Testis (tissue), 3 donors: ENCODE data around the gene FRAS1. TPM values are rescaled to one million over a fixed set of nuclear protein-coding genes. Genes with fewer than 3 reads are reported as not detected.

ENCODE experiments used
- DNase-seq: peaks from one replicate; pipeline ENCODE4 v3.0.0-alpha.2; 2019
- H3K27ac ChIP-seq, 2 donors: fragments of 200-600 bp; sonication (generic); one replicate each; pipeline ENCODE4 v1.5.1; 2019
- H3K27me3 ChIP-seq: fragments of 200-600 bp; sonication (generic); one replicate; pipeline ENCODE4 v1.5.1; 2019
- H3K36me3 ChIP-seq: fragments of 200-600 bp; sonication (generic); one replicate; pipeline ENCODE4 v1.5.1; 2017; ENCODE audit warnings: low read depth; ENCODE audit errors: missing control alignments
- H3K4me1 ChIP-seq: fragments of 200-600 bp; sonication (generic); one replicate; pipeline ENCODE4 v1.5.1; 2019
- H3K4me3 ChIP-seq, 2 donors: fragments of 200-600 bp; sonication (generic); one replicate each; pipeline ENCODE4 v1.5.1; 2017 to 2019
- H3K9me3 ChIP-seq: fragments of 200-600 bp; sonication (generic); one replicate; pipeline ENCODE4 v1.5.1; 2017
- POLR2A ChIP-seq: fragments of 450-650 bp; IDR thresholded peaks from one replicate; pipeline ENCODE4 v1.6.1; 2017; ENCODE audit warnings: antibody characterized with exemption, mild to moderate bottlenecking, moderate library complexity
- WGBS, 2 donors: methylation state at CpG; one replicate each; pipeline ENCODE4 v1.1.5; 2018; 5-methylcytosine and 5-hydroxymethylcytosine counted together
- intact Hi-C: fragments of 100-400 bp; cut with DNase I; formaldehyde crosslinking; loops from one replicate; pipeline ENCODE4 v1.15.1; 2023; ENCODE audit warnings: low total_unique reads
- polyA plus RNA-seq: library from polyadenylated mRNA; stranded (reverse); fragments of 350-450 nt; fragmentation: Illumina TruSeq; extraction: RNeasy Lipid Tissue Mini Kit (QIAGEN cat#74804); gene quantifications from one replicate; pipeline ENCODE4 v1.2.3, GENCODE V29; 2014; ENCODE audit warnings: low read depth, low replicate concordance; ENCODE audit not compliant: insufficient read depth
- total RNA-seq, 2 donors: library from RNA; depleted of rRNA; stranded (reverse); fragments of >200 nt; gene quantifications; one replicate each; pipeline ENCODE4 v1.2.3, GENCODE V29; 2016
- TF ChIP-seq, protein P1 (sequence below), 3 experiments: fragments of 450-650 bp in 2 of 3; fragments of 200-600 bp in 1 of 3; sonication (generic) in 1 of 3; IDR thresholded peaks; one replicate each; pipeline ENCODE4 v1.5.1; 2016 to 2019; ENCODE audit warnings: antibody characterized with exemption in 3 of 3, mild to moderate bottlenecking in 2 of 3, moderate library complexity in 1 of 3

The FRAS1 gene
- total and polyA plus RNA-seq, 3 donors from 2014 or later, result 2.2 to 3.7 (median 3.5) TPM

DNA sequence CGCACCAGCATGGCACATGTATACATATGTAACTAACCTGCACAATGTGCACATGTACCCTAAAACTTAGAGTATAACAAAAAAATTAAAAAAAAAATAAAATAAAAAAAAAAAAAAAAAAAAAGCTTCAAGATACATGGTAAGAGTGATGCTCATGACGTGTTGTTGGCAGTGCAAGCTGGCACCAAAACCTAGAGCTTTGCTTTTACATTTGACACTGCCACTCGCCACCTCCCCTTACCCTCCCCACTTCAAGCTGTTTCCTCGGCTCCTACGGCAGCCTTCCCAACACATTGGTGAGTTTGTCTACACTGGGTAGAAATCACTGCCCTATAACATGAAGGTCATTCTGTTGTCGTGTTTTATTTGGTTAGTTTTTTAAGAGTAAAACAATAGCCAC, 296.8 kb downstream of the FRAS1 start:
- Histone ChIP-seq H3K27me3 (no peaks in the 10 kb centered on the region), H3K4me3 (no peak overlapping the region), H3K36me3 (no peaks in the 10 kb centered on the region), H3K4me1 (no peaks in the 10 kb centered on the region), H3K27ac (no peak overlapping the region), H3K9me3 (no peaks in the 10 kb centered on the region)
- DNase-seq, result no peak
- TF ChIP-seq, protein P1, sequence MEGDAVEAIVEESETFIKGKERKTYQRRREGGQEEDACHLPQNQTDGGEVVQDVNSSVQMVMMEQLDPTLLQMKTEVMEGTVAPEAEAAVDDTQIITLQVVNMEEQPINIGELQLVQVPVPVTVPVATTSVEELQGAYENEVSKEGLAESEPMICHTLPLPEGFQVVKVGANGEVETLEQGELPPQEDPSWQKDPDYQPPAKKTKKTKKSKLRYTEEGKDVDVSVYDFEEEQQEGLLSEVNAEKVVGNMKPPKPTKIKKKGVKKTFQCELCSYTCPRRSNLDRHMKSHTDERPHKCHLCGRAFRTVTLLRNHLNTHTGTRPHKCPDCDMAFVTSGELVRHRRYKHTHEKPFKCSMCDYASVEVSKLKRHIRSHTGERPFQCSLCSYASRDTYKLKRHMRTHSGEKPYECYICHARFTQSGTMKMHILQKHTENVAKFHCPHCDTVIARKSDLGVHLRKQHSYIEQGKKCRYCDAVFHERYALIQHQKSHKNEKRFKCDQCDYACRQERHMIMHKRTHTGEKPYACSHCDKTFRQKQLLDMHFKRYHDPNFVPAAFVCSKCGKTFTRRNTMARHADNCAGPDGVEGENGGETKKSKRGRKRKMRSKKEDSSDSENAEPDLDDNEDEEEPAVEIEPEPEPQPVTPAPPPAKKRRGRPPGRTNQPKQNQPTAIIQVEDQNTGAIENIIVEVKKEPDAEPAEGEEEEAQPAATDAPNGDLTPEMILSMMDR (IDR thresholded peaks at IDR 0.05), result no peak
- TF ChIP-seq POLR2A, result no peak
- WGBS, 2 donors, result 81% methylated on average over 5 to 6 of the region's 6 CpGs
- intact Hi-C loops, result no loop called here

DNA sequence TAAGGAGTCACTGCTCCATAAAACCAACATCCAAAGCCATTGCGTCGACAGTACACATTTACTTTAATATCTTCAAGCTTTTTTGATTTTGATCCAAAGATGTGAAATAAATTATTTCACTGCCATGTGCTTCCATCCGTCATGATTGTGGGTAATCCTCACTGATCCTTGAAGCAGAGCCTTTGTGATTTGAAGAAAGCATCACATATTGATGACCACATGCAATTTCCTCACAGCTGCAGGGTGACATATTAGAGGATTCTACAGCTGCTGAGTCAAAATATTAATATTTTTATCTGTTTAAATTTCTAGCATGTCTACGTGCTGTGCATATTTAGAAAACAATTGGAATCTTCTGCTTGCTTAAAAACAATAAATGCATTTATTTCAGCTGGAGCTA, 297.7 kb downstream of the FRAS1 start:
- Histone ChIP-seq H3K4me1 (no peaks in the 10 kb centered on the region), H3K27ac (no peak overlapping the region), H3K4me3 (no peak overlapping the region), H3K36me3 (no peaks in the 10 kb centered on the region), H3K27me3 (no peaks in the 10 kb centered on the region), H3K9me3 (no peaks in the 10 kb centered on the region)
- DNase-seq, result no peak
- 71 to 80% methylated on average over 4 of the region's 4 CpGs for WGBS, 2 donors
- intact Hi-C loops, result no loop called here
- TF ChIP-seq, protein P1 (IDR thresholded peaks at IDR 0.05), result no peak
- TF ChIP-seq POLR2A, result no peak

- Histone ChIP-seq H3K27me3 (no peaks in the 10 kb centered on the region), H3K4me3 (no peak overlapping the region), H3K4me1 (no peaks in the 10 kb centered on the region), H3K27ac (no peak overlapping the region), H3K36me3 (no peaks in the 10 kb centered on the region), H3K9me3 (no peaks in the 10 kb centered on the region)
- DNase-seq, result no peak
- intact Hi-C loops, result no loop called here
- whole genome bisulfite sequencing, 2 donors, result 88 to 100% methylated on average over 3 of the region's 3 CpGs
- TF ChIP-seq, protein P1 (IDR thresholded peaks at IDR 0.05), result no peak
- TF ChIP-seq POLR2A, result no peak
These were observed 298.2 kb downstream of the FRAS1 start for GRCh38 chr4:78355306-78355705.

GRCh38 chr4:78356251-78356786, 299.2 kb downstream of the FRAS1 start:
- no peak for DNase-seq
- TF ChIP-seq, protein P1 (IDR thresholded peaks at IDR 0.05), result no peak
- TF ChIP-seq POLR2A, result no peak
- Histone ChIP-seq H3K9me3 (no peaks in the 10 kb centered on the region), H3K27ac (no peak overlapping the region), H3K27me3 (no peaks in the 10 kb centered on the region), H3K4me1 (no peaks in the 10 kb centered on the region), H3K4me3 (no peak overlapping the region), H3K36me3 (no peaks in the 10 kb centered on the region)
- 73 to 77% methylated on average over 2 of the region's 2 CpGs for WGBS, 2 donors
- intact Hi-C loops, result no loop called here

DNA sequence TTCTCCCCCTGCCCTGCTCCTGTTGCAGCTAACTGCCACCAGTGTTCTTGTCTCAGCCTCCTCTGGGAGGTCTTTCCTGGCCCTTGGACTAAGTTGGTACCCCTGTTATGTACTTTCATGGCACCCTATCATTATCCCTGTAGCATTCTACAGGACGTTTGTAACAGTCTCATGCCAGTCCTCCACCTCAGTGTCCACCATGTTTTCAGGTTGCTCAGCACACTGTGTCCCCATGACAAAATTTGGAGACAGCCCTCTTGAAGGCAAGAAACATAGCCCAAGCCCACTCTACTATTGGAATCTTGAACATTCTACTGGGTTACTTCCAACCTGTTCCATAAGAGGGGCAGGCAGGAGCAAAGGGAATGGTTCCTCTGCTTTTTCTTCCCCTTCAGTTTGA, 300.0 kb downstream of the FRAS1 start:
- Histone ChIP-seq H3K4me1 (no peaks in the 10 kb centered on the region), H3K4me3 (no peak overlapping the region), H3K9me3 (no peaks in the 10 kb centered on the region), H3K36me3 (no peaks in the 10 kb centered on the region), H3K27ac (no peak overlapping the region), H3K27me3 (no peaks in the 10 kb centered on the region)
- 65 to 75% methylated on average over 1 of the region's 1 CpG for WGBS, 2 donors
- intact Hi-C loops, result no loop called here
- no peak for DNase-seq
- TF ChIP-seq, protein P1 (IDR thresholded peaks at IDR 0.05), result no peak
- no peak for TF ChIP-seq POLR2A
